ENCODE measurements around the gene NRXN3.

Gene NRXN3

DNA sequence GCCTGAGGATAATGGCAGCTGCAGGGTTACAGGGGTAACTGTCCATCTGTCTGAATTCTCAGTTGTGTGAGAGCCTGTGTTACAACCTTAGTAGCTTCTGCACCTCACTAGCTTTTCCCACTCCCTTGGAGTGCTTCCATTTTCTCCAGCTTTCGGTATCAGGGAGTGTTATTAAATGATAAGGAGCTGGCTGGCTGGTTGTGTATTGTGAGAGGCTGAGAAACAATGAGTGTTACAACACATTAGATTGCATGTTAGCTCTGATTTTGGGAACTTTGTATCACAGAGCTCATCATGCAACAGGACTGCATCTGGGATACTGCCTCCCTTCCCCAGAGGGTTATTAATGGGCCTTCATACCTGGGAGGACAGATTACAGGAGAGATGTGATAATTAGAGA, 1317.5 kb downstream of the NRXN3 start:
- H3K4me1 ChIP-seq, result no peaks in the 10 kb centered on the region
- H3K9me3 ChIP-seq, result no peaks in the 10 kb centered on the region
- H3K4me3 ChIP-seq, result no peak overlapping the region
- no peak for DNase-seq (ENCODE audit: low spot score in 2 of 2)
- no peaks in the 10 kb centered on the region for H3K27me3 ChIP-seq (ENCODE audit: low read depth)
- H3K36me3 ChIP-seq (replicated peaks), result no peaks in the 10 kb centered on the region
- in situ Hi-C loops (cut with MboI; ENCODE audit: low sequenced_read_pairs), result no loop called here

DNA sequence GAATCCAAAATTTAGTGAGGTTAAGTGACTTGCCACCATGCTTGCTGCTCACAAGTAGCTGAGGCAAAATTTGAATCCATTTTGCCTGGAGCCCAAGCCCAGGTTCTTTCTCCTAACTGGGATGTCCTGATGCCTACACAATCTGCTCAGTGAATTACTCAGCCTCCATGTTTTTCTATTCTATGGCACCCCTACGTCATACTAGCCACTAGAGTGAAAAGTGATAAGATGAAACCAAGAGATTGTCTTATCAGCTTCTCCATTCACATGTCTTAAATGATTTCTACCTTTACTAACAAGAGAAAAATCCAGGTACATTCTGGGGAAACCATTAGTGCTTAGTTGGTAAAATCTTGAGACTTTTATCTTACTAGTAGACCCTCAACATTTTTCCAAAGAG, 1321.0 kb downstream of the NRXN3 start:
- no peaks in the 10 kb centered on the region for H3K36me3 ChIP-seq (replicated peaks)
- in situ Hi-C loops (cut with MboI; ENCODE audit: low sequenced_read_pairs), result no loop called here
- no peaks in the 10 kb centered on the region for H3K27me3 ChIP-seq (ENCODE audit: low read depth)
- DNase-seq (ENCODE audit: low spot score in 2 of 2), result no peak
- H3K4me3 ChIP-seq, result no peak overlapping the region
- no peaks in the 10 kb centered on the region for H3K4me1 ChIP-seq
- no peaks in the 10 kb centered on the region for H3K9me3 ChIP-seq

DNA sequence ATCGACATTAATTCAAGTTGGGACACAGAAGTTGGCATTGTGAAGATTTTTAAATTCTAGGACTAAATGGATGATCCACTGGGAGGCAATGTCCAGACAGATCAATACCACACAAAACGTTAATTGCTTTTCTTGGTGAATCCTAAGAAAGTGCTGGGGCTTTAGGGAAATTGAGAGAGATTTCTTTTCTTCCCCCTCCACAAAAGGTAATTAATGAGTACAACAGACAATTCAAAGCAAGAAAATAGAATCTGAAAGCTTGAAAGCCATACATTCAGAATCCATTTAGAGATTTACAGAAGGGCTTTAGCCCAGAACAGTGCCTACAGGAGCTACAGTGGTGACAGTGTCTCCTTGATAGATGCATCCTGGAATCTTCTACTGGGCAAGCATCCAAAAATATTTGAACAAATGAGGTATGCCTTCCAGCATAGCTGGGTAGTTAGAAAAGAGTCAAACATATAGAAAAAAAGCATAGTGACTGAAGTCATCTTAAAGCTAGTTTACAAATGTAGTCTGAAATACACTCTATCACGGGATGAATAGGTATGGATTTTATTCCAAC, 1323.0 kb downstream of the NRXN3 start:
- in situ Hi-C loops (cut with MboI; ENCODE audit: low sequenced_read_pairs), result no loop called here
- no peak overlapping the region for H3K4me3 ChIP-seq
- no peaks in the 10 kb centered on the region for H3K9me3 ChIP-seq
- DNase-seq (ENCODE audit: low spot score in 2 of 2), result no peak
- no peaks in the 10 kb centered on the region for H3K36me3 ChIP-seq (replicated peaks)
- H3K27me3 ChIP-seq (ENCODE audit: low read depth), result no peaks in the 10 kb centered on the region
- H3K4me1 ChIP-seq, result no peaks in the 10 kb centered on the region

DNA sequence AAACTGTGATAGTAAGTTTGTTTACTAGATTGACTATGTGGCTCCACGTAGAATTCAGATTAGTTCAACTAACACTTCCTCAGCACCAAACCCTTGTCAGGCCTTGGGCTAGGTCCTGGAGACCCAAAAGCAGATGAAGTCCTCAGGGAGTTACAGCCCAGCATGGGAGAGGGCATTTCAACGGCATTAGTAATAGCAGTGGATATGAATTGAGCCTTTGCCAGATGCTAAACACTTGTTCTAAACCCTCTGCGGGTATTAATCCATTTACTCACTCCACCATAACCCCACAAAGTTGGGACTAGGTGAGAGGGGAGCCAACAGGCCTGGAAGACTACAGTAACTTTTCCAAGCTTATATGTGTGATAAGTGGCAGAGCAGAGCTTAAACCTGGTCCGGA, 1326.5 kb downstream of the NRXN3 start:
- Histone ChIP-seq H3K36me3 (replicated peaks) (no peaks in the 10 kb centered on the region), H3K27me3 (ENCODE audit: low read depth) (no peaks in the 10 kb centered on the region), H3K9me3 (no peaks in the 10 kb centered on the region), H3K4me1 (no peaks in the 10 kb centered on the region), H3K4me3 (no peak overlapping the region)
- in situ Hi-C loops (cut with MboI; ENCODE audit: low sequenced_read_pairs), result no loop called here
- DNase-seq (ENCODE audit: low spot score in 2 of 2), result no peak

DNA sequence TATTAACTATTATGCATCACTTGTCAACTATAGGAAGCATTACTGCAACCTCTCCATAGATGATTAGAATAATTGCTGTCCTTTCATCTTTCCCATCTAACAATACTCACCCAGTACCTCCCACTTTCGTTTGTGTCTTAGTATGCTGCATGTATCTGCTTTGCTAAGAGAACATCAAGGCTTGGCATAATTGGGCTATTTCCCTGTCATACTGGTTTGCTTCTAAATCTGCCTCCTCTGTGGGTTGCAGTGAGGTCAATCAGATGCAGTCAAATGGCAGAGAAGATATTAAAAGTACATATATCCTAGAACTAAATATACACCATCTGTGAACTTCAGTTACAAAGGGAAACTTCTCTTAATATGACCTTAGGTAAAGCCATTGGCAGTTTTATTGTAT, 1330.3 kb downstream of the NRXN3 start:
- Histone ChIP-seq H3K4me1 (no peaks in the 10 kb centered on the region), H3K27me3 (ENCODE audit: low read depth) (no peaks in the 10 kb centered on the region), H3K36me3 (replicated peaks) (no peaks in the 10 kb centered on the region), H3K4me3 (no peak overlapping the region), H3K9me3 (no peaks in the 10 kb centered on the region)
- no peak for DNase-seq (ENCODE audit: low spot score in 2 of 2)
- in situ Hi-C loops (cut with MboI; ENCODE audit: low sequenced_read_pairs), result no loop called here

DNA sequence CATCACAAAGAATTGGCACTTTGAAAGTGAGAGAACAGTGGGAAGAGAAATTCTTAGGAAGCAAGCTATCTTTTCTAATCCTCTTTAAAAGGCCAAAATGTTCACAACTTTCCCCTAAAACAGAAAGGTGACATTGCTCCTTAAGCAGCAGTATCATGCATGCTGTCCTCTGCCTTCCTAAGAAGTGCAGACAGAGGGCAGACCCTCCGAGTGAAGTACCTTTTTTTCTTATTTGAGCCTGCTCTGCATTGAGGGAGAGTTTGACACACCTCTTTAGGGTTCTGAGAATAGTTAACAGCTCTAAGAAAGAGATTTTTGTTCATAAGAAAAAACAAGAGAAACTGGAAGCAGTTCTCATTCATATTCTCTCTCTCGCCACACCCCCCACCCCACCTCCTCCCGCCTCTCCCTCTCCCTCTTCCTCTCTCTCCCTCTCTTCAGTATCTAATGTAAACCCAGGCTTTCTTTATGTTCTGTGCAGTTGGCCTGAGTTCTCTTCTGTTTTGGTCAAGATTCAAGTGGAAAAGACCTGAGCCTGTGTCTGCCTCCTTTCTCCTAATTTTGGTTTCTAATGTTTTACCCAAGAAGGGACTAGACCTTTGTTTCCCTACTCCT, 1332.1 kb downstream of the NRXN3 start:
- H3K27me3 ChIP-seq (ENCODE audit: low read depth), result no peaks in the 10 kb centered on the region
- no peaks in the 10 kb centered on the region for H3K9me3 ChIP-seq
- in situ Hi-C loops (cut with MboI; ENCODE audit: low sequenced_read_pairs), result no loop called here
- DNase-seq (ENCODE audit: low spot score in 2 of 2), result no peak
- H3K4me1 ChIP-seq, result no peaks in the 10 kb centered on the region
- no peaks in the 10 kb centered on the region for H3K36me3 ChIP-seq (replicated peaks)
- H3K4me3 ChIP-seq, result no peak overlapping the region

DNA sequence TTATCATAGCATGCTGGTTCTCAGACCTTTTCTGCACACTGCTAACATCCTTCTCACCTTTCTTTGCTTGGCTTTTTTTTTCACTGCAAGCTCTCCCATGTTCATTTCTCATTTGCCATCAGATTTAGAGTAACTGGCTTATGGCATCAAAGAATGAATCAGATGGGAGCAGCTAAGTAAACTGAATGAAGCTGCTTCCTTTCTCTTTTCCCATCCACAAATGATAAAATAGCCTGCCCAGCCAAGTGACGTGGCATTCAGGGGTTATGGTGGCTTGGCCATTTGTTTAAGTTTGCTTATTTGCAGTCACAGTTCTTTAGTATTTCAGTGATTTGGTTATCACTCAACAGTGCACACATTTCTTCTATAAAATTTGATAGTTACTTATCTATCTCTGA, 1332.6 kb downstream of the NRXN3 start:
- in situ Hi-C loops (cut with MboI; ENCODE audit: low sequenced_read_pairs), result no loop called here
- Histone ChIP-seq H3K27me3 (ENCODE audit: low read depth) (no peaks in the 10 kb centered on the region), H3K4me1 (no peaks in the 10 kb centered on the region), H3K9me3 (no peaks in the 10 kb centered on the region), H3K4me3 (no peak overlapping the region), H3K36me3 (replicated peaks) (no peaks in the 10 kb centered on the region)
- no peak for DNase-seq (ENCODE audit: low spot score in 2 of 2)

DNA sequence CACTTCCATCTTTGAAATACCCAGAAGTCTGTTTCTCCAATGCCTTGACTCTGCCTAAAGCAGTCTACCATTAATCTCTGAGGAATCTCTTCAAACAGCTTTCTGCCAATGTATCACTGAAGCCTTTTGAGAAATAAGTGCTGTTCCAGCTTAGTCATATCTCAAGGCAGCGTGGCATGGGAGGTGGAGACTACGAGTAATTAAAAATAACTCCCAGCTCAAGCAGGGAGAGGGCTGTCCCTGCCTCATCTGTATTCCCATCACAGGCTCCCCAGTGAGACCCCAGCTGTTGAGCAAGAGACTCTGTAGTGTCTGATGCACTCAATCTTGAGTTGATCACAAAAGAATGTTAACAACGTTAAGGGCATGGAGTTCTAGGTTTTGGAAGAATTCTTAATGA, 1340.5 kb downstream of the NRXN3 start:
- no peak for DNase-seq (ENCODE audit: low spot score in 2 of 2)
- no peaks in the 10 kb centered on the region for H3K27me3 ChIP-seq (ENCODE audit: low read depth)
- H3K4me3 ChIP-seq, result no peak overlapping the region
- no peaks in the 10 kb centered on the region for H3K9me3 ChIP-seq
- no peaks in the 10 kb centered on the region for H3K36me3 ChIP-seq (replicated peaks)
- in situ Hi-C loops (cut with MboI; ENCODE audit: low sequenced_read_pairs), result no loop called here
- H3K4me1 ChIP-seq, result no peaks in the 10 kb centered on the region

DNA sequence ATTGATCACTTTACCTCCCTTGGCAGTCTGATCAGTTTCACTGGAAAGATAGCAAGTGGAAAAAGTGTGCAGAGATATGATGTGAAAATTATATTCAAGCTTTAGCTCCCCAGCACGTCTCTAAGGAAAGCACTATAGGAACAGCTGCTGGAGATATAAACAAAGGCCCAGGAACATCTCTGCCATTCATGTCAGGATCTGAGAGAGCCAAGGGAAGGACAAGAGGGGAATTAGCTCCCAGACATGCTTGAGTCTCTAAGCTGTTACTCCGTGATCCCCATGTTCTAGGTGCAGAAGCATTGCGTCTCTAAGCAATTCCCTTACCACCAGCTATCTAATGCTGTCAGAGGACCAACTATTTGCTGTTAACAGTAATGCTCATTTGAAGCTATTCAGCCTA, 1341.0 kb downstream of the NRXN3 start:
- no peak for DNase-seq (ENCODE audit: low spot score in 2 of 2)
- in situ Hi-C loops (cut with MboI; ENCODE audit: low sequenced_read_pairs), result no loop called here
- no peaks in the 10 kb centered on the region for H3K4me1 ChIP-seq
- no peaks in the 10 kb centered on the region for H3K9me3 ChIP-seq
- H3K4me3 ChIP-seq, result no peak overlapping the region
- no peaks in the 10 kb centered on the region for H3K36me3 ChIP-seq (replicated peaks)
- no peaks in the 10 kb centered on the region for H3K27me3 ChIP-seq (ENCODE audit: low read depth)

DNA sequence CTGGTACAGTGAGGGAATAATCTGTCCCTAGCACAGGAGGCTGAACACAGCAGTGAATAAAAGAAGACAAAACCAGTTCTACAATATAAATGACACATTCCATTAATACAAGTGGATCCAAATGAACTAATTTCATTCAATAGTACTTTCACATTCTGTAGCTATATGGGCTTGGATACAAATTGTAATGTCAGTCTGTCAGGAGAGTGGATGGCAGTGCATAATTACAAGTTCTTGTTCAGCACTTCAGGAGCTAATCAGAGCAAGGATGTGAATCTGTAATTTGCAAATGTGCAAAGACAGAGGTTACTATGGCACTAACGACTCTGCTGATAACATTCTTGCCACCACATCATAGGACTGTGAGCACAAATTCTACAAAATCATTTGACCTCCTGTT, 1343.3 kb downstream of the NRXN3 start:
- Histone ChIP-seq H3K9me3 (no peaks in the 10 kb centered on the region), H3K36me3 (replicated peaks) (no peaks in the 10 kb centered on the region), H3K4me3 (no peak overlapping the region), H3K4me1 (no peaks in the 10 kb centered on the region), H3K27me3 (ENCODE audit: low read depth) (no peaks in the 10 kb centered on the region)
- in situ Hi-C loops (cut with MboI; ENCODE audit: low sequenced_read_pairs), result no loop called here
- DNase-seq (ENCODE audit: low spot score in 2 of 2), result no peak

DNA sequence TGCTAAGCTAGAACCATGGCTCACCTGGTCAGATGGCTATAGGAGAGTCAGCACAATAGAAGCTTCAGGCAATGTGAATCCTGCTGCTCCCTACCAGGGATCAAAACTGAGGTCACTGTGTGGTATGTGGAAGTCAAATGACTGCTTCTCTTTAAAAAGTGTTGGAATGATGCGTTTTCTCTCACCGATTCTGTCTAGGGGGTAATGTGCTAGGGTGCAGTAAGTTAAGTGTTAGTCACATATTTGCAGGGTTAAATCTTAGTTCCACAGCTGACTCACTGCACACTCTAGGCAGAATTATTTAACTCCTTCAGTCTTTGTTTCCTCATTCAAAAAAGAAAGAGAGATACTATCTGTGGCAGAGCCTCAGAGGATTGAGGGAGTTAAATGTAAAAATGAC, 1344.5 kb downstream of the NRXN3 start:
- in situ Hi-C loops (cut with MboI; ENCODE audit: low sequenced_read_pairs), result no loop called here
- Histone ChIP-seq H3K9me3 (no peaks in the 10 kb centered on the region), H3K36me3 (replicated peaks) (no peaks in the 10 kb centered on the region), H3K27me3 (ENCODE audit: low read depth) (no peaks in the 10 kb centered on the region), H3K4me3 (no peak overlapping the region), H3K4me1 (no peaks in the 10 kb centered on the region)
- no peak for DNase-seq (ENCODE audit: low spot score in 2 of 2)

DNA sequence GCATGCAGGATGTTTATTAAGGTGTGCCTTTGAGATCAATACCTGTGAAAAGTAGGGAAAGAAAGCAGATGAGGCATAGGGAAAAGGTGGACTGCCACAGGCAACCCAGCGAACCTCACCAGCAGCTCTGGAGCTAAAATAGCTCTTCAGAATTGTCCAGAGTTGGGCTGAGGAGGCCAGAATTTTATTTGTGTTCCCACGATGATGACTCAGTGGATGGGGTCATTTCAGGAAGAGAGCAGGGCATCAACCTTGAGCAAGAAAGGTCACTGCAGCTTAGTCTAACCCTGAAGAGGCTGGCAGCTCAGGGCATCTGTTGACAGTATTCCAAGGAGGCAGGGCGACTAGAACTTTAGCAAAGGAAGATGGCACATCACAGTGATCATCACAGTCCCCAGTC, 1345.0 kb downstream of the NRXN3 start:
- Histone ChIP-seq H3K4me1 (no peaks in the 10 kb centered on the region), H3K9me3 (no peaks in the 10 kb centered on the region), H3K36me3 (replicated peaks) (no peaks in the 10 kb centered on the region), H3K27me3 (ENCODE audit: low read depth) (no peaks in the 10 kb centered on the region), H3K4me3 (no peak overlapping the region)
- no peak for DNase-seq (ENCODE audit: low spot score in 2 of 2)
- in situ Hi-C loops (cut with MboI; ENCODE audit: low sequenced_read_pairs), result no loop called here

DNA sequence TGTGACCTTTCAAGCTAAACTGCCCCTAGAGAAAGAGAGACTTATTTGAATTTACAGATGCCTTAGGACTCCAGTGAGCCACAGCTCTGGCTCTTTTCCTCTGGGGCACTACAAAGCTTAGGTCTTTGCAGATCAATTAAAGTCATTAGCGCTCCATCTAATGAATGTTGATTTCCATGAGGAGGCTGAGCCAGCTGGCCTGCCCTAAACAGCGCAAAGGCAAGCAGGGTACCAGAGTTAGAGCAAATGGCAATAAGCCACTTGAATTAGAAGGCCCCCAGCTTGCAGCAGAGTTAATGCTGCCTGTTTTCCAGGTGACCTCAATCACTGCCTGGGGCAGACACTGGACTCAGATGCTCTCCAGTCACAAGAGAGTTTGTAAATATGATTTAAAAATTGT, 1345.8 kb downstream of the NRXN3 start:
- in situ Hi-C loops (cut with MboI; ENCODE audit: low sequenced_read_pairs), result no loop called here
- no peaks in the 10 kb centered on the region for H3K4me1 ChIP-seq
- no peaks in the 10 kb centered on the region for H3K27me3 ChIP-seq (ENCODE audit: low read depth)
- H3K9me3 ChIP-seq, result no peaks in the 10 kb centered on the region
- no peak overlapping the region for H3K4me3 ChIP-seq
- no peak for DNase-seq (ENCODE audit: low spot score in 2 of 2)
- H3K36me3 ChIP-seq (replicated peaks), result no peaks in the 10 kb centered on the region

DNA sequence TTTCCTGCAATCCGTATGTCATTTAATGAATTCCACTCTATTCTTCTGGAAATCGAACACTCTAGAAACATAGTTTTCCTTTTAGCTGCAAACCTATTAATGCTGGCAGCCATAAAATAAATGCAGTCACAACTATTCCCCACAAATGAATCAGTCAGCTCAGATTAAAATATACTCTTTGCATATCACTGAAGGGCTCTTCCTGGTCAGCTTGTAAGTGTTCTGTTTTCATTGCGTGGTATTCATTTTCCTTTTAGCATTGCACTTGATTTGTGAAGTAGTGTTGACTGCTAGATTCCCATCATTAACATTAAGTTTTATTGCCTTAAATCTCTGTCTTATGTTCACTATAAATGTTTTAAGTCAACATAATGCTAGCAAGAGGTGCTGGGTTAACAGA, 1355.2 kb downstream of the NRXN3 start:
- no peak for DNase-seq (ENCODE audit: low spot score in 2 of 2)
- Histone ChIP-seq H3K36me3 (replicated peaks) (no peaks in the 10 kb centered on the region), H3K27me3 (ENCODE audit: low read depth) (no peaks in the 10 kb centered on the region), H3K9me3 (no peaks in the 10 kb centered on the region), H3K4me1 (no peaks in the 10 kb centered on the region), H3K4me3 (no peak overlapping the region)
- in situ Hi-C loops (cut with MboI; ENCODE audit: low sequenced_read_pairs), result no loop called here

DNA sequence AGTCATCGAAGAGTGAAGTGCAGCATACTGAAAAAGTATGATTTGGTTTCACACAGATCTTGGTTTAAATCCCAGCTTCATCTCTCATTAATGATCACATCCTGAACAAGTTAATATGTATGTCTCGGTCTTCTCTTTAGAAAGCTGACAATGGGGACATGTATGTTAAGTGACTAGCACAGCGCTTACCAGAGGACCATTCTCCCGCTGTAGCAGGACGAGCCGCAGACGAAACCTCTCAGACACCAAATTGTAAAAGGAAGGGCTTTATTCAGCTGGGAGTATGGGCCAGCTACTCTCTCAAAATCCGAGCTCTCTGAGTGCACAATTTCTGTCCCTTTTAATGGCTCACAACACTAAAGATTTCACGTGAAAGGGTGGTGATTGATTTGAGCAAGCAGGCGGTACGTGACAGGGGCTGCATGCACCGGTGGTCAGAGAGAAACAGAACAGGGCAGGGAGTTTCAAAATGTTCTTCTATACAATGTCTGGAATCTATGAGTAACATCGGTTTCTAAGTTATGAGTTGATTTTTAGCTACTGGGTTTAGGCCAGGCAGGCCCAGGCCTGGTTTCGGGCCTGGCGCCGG, 1358.7 kb downstream of the NRXN3 start:
- no peaks in the 10 kb centered on the region for H3K27me3 ChIP-seq (ENCODE audit: low read depth)
- no peak for DNase-seq (ENCODE audit: low spot score in 2 of 2)
- no peaks in the 10 kb centered on the region for H3K9me3 ChIP-seq
- no peaks in the 10 kb centered on the region for H3K4me1 ChIP-seq
- H3K4me3 ChIP-seq, result no peak overlapping the region
- in situ Hi-C loops (cut with MboI; ENCODE audit: low sequenced_read_pairs), result no loop called here
- no peaks in the 10 kb centered on the region for H3K36me3 ChIP-seq (replicated peaks)
